HG03108 (cell line): Measurements from ENCODE around the gene NT5DC3.

Source experiments
- ATAC-seq: cut with Tn5 transposase; IDR thresholded peaks from one replicate; pipeline ENCODE4 v1.9.1; 2021; ENCODE audit warnings: moderate library complexity; ENCODE audit not compliant: unreplicated experiment

Gene NT5DC3

GRCh38 chr12:103833095-103833775 is 7.8 kb downstream of the NT5DC3 start:
- no peak for ATAC-seq

- no peak for ATAC-seq
These were observed 8.7 kb downstream of the NT5DC3 start for GRCh38 chr12:103832048-103832997.

- ATAC-seq, result no peak
These were observed 10.2 kb downstream of the NT5DC3 start for GRCh38 chr12:103830730-103831320.

GRCh38 chr12:103830025-103830725 is 10.9 kb downstream of the NT5DC3 start:
- ATAC-seq, result no peak

- no peak for ATAC-seq
These were observed 11.9 kb downstream of the NT5DC3 start for GRCh38 chr12:103829092-103829491.

- ATAC-seq, result no peak
These were observed 13.1 kb downstream of the NT5DC3 start for GRCh38 chr12:103827911-103828391.

- no peak for ATAC-seq
These were observed 16.2 kb downstream of the NT5DC3 start for GRCh38 chr12:103824845-103825244.

GRCh38 chr12:103824290-103824689 is 16.7 kb downstream of the NT5DC3 start:
- no peak for ATAC-seq

GRCh38 chr12:103823871-103824270 is 17.2 kb downstream of the NT5DC3 start:
- ATAC-seq, result no peak

GRCh38 chr12:103821773-103822172 is 19.3 kb downstream of the NT5DC3 start:
- ATAC-seq, result no peak

- ATAC-seq, result no peak
These were observed 20.0 kb downstream of the NT5DC3 start for GRCh38 chr12:103820881-103821489.

- no peak for ATAC-seq
These were observed 20.7 kb downstream of the NT5DC3 start for GRCh38 chr12:103820361-103820760.

- ATAC-seq, result no peak
These were observed 21.1 kb downstream of the NT5DC3 start for GRCh38 chr12:103819892-103820291.

- ATAC-seq, result no peak
These were observed 21.7 kb downstream of the NT5DC3 start for GRCh38 chr12:103819312-103819711.

GRCh38 chr12:103817791-103818190 is 23.2 kb downstream of the NT5DC3 start:
- ATAC-seq, result no peak

- ATAC-seq, result no peak
These were observed 24.4 kb downstream of the NT5DC3 start for GRCh38 chr12:103816663-103817062.

GRCh38 chr12:103814436-103814835 is 26.6 kb downstream of the NT5DC3 start:
- no peak for ATAC-seq

- ATAC-seq, result no peak
These were observed 27.1 kb downstream of the NT5DC3 start for GRCh38 chr12:103813949-103814348.

- ATAC-seq, result no peak
These were observed 27.6 kb downstream of the NT5DC3 start for GRCh38 chr12:103813426-103813825.

GRCh38 chr12:103812789-103813188 is 28.2 kb downstream of the NT5DC3 start:
- ATAC-seq, result no peak
